ENCODE results near the gene CLHC1.
A peak's percentile ranks its signal among the peaks of the same experiment; 100 is the strongest.

CLHC1 gene

GRCh38 chr2:55175254-55176093 is 56.6 kb downstream of the CLHC1 start:
- Histone ChIP-seq H3K9me3 (ENCODE audit: control insufficient read depth, insufficient read depth, low read depth, low read length) (no peaks in the 10 kb centered on the region), H3K27ac (ENCODE audit: extremely low read depth, low read depth, low read length) (no peak overlapping the region), H3K4me3 (ENCODE audit: low read depth, low read length) (no peak overlapping the region), H3K36me3 (ENCODE audit: control insufficient read depth in 2 of 2, insufficient read depth in 1 of 2, low read length in 2 of 2) (no peaks in the 10 kb centered on the region), H3K4me1 (ENCODE audit: control insufficient read depth, insufficient read depth, low read length) (no peaks in the 10 kb centered on the region)
- ChIA-PET CTCF (interaction anchor here (0.5 to 7.1 kb wide), 25 partner anchors 8 to 1068 kb away, joined by 3 to 63 read pairs (median 4); no protein-coding TSS in a partner anchor), POLR2A (interaction anchor here (1.0 kb wide), 1 partner anchor 13 kb away, joined by 3 read pairs; no protein-coding TSS in a partner anchor)
- TF ChIP-seq, protein P1, sequence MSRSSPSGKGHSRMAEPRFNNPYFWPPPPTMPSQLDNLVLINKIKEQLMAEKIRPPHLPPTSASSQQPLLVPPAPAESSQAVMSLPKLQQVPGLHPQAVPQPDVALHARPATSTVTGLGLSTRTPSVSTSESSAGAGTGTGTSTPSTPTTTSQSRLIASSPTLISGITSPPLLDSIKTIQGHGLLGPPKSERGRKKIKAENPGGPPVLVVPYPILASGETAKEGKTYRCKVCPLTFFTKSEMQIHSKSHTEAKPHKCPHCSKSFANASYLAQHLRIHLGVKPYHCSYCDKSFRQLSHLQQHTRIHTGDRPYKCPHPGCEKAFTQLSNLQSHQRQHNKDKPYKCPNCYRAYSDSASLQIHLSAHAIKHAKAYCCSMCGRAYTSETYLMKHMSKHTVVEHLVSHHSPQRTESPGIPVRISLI (tag by site-specific recombination; IDR thresholded peaks at IDR 0.05) = no peak
- TF ChIP-seq ZNF404 (tag by site-specific recombination; IDR thresholded peaks at IDR 0.05) = no peak
- TF ChIP-seq ZNF354C (tag by site-specific recombination; IDR thresholded peaks at IDR 0.05; ENCODE audit: borderline replicate concordance, low read depth) = no peak
- no peak for TF ChIP-seq ZNF214 (tag by site-specific recombination; IDR thresholded peaks at IDR 0.05; ENCODE audit: borderline replicate concordance)
- TF ChIP-seq ZNF174 (tag by site-specific recombination; IDR thresholded peaks at IDR 0.05) = no peak
- TF ChIP-seq, protein P2, sequence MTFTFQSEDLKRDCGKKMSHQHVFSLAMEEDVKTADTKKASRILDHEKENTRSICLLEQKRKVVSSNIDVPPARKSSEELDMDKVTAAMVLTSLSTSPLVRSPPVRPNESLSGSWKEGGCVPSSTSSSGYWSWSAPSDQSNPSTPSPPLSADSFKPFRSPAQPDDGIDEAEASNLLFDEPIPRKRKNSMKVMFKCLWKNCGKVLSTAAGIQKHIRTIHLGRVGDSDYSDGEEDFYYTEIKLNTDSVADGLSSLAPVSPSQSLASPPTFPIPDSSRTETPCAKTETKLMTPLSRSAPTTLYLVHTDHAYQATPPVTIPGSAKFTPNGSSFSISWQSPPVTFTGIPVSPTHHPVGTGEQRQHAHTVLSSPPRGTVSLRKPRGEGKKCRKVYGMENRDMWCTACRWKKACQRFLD (tag by site-specific recombination; IDR thresholded peaks at IDR 0.05) = no peak
- TF ChIP-seq ZXDB (tag by site-specific recombination; IDR thresholded peaks at IDR 0.05) = no peak
- 0 out of 2 replicates have a peak, but pooled peaks have one; percentile 23 for TF ChIP-seq ZNF2 (tag by site-specific recombination; IDR thresholded peaks at IDR 0.05)
- no peak for TF ChIP-seq ZNF138 (tag by site-specific recombination; IDR thresholded peaks at IDR 0.05; ENCODE audit: borderline replicate concordance)
- TF ChIP-seq ZNF624 (tag by site-specific recombination; IDR thresholded peaks at IDR 0.05) = no peak
- TF ChIP-seq SCRT1 (tag by site-specific recombination; IDR thresholded peaks at IDR 0.05; ENCODE audit: borderline replicate concordance) = no peak
- peak; percentile 92 for TF ChIP-seq ATF2 (tag by site-specific recombination; IDR thresholded peaks at IDR 0.05; ENCODE audit: low read depth)
- TF ChIP-seq SP2 (tag by site-specific recombination; IDR thresholded peaks at IDR 0.05) = no peak
- TF ChIP-seq SP7 (tag by site-specific recombination; IDR thresholded peaks at IDR 0.05) = no peak
- TF ChIP-seq ZNF426 (tag by site-specific recombination; IDR thresholded peaks at IDR 0.05) = no peak
- peak; percentile 91 for TF ChIP-seq ZNF629 (tag by site-specific recombination; IDR thresholded peaks at IDR 0.05)
- TF ChIP-seq HOXD13 (CRISPR knock-in tag; IDR thresholded peaks at IDR 0.05; ENCODE audit: borderline replicate concordance) = no peak
- TF ChIP-seq SETDB1 (IDR thresholded peaks at IDR 0.05; ENCODE audit: insufficient read length, low read length) = no peak
- no peak for TF ChIP-seq ZNF776 (tag by site-specific recombination; IDR thresholded peaks at IDR 0.05; ENCODE audit: borderline replicate concordance)
- TF ChIP-seq ZNF777 (tag by site-specific recombination; IDR thresholded peaks at IDR 0.05; ENCODE audit: borderline replicate concordance) = no peak
- no peak for TF ChIP-seq OVOL3 (tag by site-specific recombination; IDR thresholded peaks at IDR 0.05)
- peak; percentile 79 for TF ChIP-seq ZNF660 (tag by site-specific recombination; IDR thresholded peaks at IDR 0.05)
- TF ChIP-seq ZNF416 (tag by site-specific recombination; IDR thresholded peaks at IDR 0.05) = no peak
- TF ChIP-seq ZIC2 (tag by site-specific recombination; IDR thresholded peaks at IDR 0.05) = no peak
- no peak for TF ChIP-seq ZNF132 (tag by site-specific recombination; IDR thresholded peaks at IDR 0.05; ENCODE audit: borderline replicate concordance)
- TF ChIP-seq, protein P3, sequence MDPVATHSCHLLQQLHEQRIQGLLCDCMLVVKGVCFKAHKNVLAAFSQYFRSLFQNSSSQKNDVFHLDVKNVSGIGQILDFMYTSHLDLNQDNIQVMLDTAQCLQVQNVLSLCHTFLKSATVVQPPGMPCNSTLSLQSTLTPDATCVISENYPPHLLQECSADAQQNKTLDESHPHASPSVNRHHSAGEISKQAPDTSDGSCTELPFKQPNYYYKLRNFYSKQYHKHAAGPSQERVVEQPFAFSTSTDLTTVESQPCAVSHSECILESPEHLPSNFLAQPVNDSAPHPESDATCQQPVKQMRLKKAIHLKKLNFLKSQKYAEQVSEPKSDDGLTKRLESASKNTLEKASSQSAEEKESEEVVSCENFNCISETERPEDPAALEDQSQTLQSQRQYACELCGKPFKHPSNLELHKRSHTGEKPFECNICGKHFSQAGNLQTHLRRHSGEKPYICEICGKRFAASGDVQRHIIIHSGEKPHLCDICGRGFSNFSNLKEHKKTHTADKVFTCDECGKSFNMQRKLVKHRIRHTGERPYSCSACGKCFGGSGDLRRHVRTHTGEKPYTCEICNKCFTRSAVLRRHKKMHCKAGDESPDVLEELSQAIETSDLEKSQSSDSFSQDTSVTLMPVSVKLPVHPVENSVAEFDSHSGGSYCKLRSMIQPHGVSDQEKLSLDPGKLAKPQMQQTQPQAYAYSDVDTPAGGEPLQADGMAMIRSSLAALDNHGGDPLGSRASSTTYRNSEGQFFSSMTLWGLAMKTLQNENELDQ (tag by site-specific recombination; IDR thresholded peaks at IDR 0.05; ENCODE audit: low read depth) = no peak
- no peak for TF ChIP-seq ZNF175 (tag by site-specific recombination; IDR thresholded peaks at IDR 0.05)
- no peak for TF ChIP-seq ZFHX2 (tag by site-specific recombination; conservative IDR thresholded peaks at IDR 0.05)
- no peak for TF ChIP-seq ZNF394 (tag by site-specific recombination; IDR thresholded peaks at IDR 0.05; ENCODE audit: borderline replicate concordance)
- no peak for TF ChIP-seq KLF8 (tag by site-specific recombination; IDR thresholded peaks at IDR 0.05)
- no peak for TF ChIP-seq ZNF626 (tag by site-specific recombination; IDR thresholded peaks at IDR 0.05)
- no peak for TF ChIP-seq ZNF785 (tag by site-specific recombination; IDR thresholded peaks at IDR 0.05)
- TF ChIP-seq ZNF560 (tag by site-specific recombination; IDR thresholded peaks at IDR 0.05; ENCODE audit: borderline replicate concordance) = no peak

Data from HEK293 (cell line).